Frontal cortex (tissue), 4 donors: Measurements from ENCODE around the gene ATP8B2. TPM values are rescaled to one million over a fixed set of nuclear protein-coding genes. Genes with fewer than 3 reads are reported as not detected.
"Not testable (repeated sequence)": the region's sequence is repeated elsewhere in the genome, so short reads cannot be mapped to it uniquely, and the experiment has no call there.

Source experiments
- DNase-seq, 2 donors: peaks; one replicate each; pipeline ENCODE4 v3.0.0; 2012; ENCODE audit warnings: low spot score in 2 of 2
- FAIRE-seq: peaks from 2 replicates; lab custom pipeline; 2012; peaks lifted over from hg19 to GRCh38; lab: Jason Lieb, UNC
- total RNA-seq: library from RNA; depleted of rRNA; stranded (reverse); fragments of >200 nt; gene quantifications from one replicate; pipeline ENCODE4 v1.2.3, GENCODE V29; 2014
- donor health status: control.
- donor health status: control.
- donor health status: control.

ATP8B2 gene
- total RNA-seq, 1 donor from 2014 or later = 25.3 TPM

DNA sequence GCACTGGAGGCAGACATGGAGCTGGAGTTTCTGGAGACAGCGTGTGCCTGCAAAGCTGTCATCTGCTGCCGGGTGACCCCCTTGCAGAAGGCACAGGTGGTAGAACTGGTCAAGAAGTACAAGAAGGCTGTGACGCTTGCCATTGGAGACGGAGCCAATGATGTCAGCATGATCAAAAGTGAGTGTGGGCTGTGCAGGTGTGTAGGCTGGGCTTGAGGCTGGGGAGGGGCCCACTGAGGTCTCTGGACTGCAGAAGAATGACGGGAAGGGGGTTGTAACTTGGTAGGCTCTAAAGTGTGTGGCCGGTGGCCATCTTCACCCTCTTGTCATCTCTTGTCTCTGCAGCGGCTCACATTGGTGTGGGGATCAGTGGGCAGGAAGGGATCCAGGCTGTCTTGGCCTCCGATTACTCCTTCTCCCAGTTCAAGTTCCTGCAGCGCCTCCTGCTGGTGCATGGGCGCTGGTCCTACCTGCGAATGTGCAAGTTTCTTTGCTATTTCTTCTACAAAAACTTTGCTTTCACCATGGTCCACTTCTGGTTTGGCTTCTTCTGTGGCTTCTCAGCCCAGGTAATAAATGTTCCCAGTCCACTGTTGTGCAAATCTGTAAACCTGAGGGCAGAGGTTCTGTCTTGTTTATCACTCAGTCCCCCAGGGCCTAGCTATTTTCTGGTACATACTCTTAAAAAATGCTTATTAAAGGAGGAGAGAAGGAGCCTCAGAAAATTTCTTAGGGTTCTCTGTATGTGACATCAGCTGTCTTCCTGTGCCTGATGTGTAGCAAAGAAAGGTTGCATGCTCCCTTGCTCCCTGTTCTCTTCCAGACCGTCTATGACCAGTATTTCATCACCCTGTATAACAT is 19.9 kb downstream of the ATP8B2 start:
- no peak for FAIRE-seq
- DNase-seq = no peak

GRCh38 chr1:154346276-154346917 is 21.1 kb downstream of the ATP8B2 start:
- DNase-seq (no peak), FAIRE-seq (no peak)

DNA sequence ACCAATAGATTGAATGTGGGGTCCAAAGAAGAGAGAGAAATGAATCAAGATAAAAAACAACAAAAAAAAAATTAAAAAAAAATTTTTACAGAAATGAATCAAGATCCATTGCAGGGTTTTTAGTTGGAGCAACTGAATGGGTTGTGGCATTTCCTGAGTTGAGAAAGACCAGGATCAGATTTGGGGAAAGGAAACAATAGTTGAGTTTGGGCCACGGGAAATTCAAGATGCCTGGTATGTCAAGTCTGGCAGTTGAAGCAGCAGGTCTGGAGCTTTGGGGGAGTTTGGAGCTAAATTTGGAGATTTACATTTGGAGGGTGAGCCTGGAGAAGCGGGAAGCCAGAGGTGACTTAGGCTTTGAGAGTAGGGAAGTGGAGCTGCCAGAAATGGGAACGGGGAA is 22.6 kb downstream of the ATP8B2 start:
- no peak for FAIRE-seq
- peak; percentile 3 to 6 for DNase-seq

DNA sequence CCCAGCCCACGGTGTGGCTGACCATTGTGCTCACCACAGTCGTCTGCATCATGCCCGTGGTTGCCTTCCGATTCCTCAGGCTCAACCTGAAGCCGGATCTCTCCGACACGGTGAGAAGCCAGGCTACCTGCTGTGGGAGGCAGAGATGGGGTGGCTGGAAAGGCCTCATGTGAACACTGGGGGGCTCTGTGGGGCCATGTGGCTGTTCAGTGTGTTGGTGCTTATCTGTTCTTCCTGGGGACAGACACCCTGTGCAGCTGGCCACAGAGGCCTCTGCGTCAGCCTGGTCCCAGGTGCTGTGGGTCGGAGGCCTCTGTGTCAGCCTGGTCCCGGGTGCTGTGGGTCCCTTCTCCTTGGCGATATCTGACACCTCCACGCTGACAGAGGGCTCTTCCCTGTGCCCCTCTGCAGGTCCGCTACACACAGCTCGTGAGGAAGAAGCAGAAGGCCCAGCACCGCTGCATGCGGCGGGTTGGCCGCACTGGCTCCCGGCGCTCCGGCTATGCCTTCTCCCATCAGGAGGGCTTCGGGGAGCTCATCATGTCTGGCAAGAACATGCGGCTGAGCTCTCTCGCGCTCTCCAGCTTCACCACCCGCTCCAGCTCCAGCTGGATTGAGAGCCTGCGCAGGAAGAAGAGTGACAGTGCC is 23.2 kb downstream of the ATP8B2 start:
- DNase-seq (peak; percentile 3 to 10), FAIRE-seq (no peak)

GRCh38 chr1:154349121-154349520 is 23.8 kb downstream of the ATP8B2 start:
- DNase-seq (peak; percentile 1 to 2), FAIRE-seq (no peak)

- FAIRE-seq (no peak), DNase-seq (peak; percentile 1 to 2)
Measured at GRCh38 chr1:154350383-154350782, 25.1 kb downstream of the ATP8B2 start.

DNA sequence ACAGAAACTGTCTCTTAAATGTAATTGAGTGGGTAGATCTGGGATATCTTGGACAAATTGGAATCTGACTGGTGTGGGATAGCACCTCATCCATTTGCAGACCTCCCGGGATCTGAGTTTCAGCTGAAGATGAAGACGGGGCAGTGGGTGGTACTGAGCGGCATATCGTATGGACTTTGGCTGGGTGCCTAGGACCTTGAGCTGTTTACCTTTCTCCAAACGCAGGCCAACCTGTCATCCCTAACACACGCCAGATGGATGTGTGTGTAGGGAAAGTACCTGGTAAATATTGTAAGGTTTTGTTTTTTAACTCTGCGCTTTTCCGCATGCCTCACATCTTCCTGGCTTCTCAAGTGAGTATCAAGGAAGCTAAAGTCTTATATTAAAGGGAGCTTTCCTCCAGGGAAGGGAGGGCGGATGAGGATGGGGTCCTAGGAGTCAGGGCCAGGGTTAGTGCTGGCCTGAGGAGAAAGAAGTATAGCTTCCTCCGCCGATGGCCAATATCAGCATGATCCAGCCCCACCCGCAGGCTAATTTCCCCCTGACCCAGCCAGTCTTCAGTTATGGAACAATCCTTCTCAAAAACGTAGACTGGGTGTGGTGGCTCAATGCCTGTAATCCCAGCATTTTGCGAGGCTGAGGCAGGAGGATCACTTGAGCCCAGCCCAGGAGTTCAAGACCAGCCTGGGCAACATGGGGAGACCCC is 26.2 kb downstream of the ATP8B2 start:
- FAIRE-seq (no peak), DNase-seq (peak; percentile 1 to 3)

DNA sequence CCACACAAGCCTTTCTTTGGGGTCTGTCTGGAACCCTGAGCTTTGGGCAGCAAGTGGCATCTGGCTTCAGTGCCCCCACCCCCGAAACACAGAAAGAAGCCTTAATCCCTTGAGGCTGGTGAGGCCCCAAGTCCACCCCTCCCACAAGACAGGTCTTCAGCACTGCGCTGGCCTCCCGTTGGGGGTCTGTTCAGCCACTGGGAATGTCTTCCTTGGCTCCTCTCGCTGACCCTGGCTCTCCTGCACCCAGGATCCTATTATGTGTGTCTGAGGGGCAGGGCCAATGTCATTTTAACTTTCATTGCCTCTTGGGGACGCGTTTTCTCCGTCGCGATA is 26.9 kb downstream of the ATP8B2 start:
- FAIRE-seq = no peak
- peak in 1 of 2 donors; percentile 2 for DNase-seq

GRCh38 chr1:154352581-154353459 is 27.5 kb downstream of the ATP8B2 start:
- DNase-seq = no peak
- FAIRE-seq = no peak

GRCh38 chr1:154353460-154353904 is 28.2 kb downstream of the ATP8B2 start:
- FAIRE-seq = no peak
- DNase-seq = no peak

DNA sequence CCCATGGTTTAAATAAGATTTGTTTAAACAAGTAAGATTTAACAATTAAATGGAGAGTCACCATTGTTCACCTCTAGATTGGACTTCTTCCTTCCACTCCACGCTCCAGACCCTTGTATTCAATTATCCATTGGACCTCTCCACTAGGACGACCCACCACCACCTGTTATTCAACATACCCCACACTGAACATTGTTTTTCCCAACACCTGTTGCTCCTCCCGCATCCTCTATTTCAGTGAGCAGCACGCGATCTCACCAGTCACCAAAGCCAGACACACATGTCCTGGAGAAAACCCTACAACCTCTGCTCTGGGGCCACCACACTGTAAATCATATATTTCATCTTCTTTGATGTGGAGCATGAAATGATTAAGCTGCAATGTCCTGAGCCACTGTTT is 28.6 kb downstream of the ATP8B2 start:
- no peak for FAIRE-seq
- DNase-seq = no peak

DNA sequence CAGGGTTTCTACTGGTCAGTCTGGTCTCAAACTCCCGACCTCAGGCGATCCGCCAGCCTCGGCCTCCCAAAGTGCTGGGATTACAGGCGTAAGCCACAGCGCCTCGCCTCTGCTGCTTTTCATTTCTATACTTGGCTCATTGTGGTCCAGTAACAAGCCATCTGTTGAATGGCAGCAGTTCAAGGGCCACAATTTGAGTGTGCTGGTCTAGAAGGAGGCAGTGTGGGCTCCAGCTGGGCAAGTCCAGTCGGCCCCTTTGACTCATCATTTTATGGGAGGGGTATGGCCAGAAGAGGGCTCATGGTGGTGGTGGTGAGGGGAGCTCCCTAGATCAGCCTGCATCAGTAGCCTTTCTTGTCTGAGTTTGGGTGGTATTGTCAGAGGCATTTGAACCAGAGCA is 33.2 kb downstream of the ATP8B2 start:
- FAIRE-seq (no peak), DNase-seq (no peak)

- DNase-seq = no peak
Measured at GRCh38 chr1:154360288-154360687, 35.0 kb downstream of the ATP8B2 start.

DNA sequence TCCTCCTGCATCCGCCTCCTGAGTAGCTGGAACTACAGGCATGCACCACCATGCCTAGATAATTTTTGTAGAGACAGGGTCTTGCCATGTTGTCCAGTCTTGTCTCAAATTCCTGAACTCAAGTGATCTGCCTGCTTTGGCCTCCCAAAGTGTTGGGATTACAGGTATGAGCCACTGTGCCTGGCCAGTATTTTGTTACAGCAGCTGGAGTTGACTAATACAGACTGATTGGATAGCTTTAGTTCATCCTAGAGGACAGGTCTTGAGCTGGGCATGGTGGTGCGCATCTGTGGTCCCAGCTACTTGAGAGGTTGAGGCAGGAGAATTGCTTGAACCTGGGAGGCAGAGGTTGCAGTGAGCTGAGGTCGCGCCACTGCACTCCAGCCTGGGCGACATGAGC is 35.6 kb downstream of the ATP8B2 start:
- not testable (repeated sequence) for FAIRE-seq, DNase-seq

More at GRCh38 chr1:154360288-154360687, 35.0 kb downstream of the ATP8B2 start:
- no peak for FAIRE-seq

DNA sequence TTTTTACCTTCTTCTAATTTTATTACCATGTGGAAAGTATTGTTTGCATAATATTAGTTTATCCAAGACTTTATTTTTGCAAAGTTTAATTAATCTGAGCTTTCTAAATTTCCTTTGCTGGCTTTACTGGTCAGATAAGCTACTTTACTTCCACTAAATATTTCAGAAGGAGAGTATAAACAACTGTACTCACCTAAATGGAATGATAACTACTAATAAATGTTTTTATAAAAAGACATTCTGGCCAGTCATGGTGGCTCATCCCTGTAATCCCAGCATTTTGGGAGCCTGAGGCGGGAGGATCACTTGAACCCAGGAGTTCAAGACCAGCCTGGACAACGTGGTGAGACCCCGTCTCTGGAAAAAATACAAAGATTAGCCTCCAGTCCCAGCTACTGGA is 36.0 kb downstream of the ATP8B2 start:
- FAIRE-seq (no peak), DNase-seq (no peak)

DNA sequence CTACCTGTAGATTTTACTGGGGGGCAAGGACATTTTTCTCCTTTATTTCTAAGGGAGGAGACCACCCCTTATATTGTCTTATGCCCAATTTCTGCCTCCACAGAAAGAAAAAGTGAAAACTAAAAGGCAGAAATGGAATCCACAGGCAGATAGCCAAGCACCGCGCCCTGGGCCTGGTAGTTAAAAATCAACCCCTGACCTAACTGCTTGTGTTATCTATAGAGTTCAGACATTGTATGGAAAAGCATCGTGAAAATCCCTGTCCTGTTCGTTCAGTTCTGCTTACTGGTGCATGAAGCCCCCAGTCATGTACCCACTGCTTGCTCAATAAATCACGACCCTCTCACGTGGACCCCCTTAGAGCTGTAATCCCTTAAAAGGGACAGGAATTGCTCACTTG is 46.1 kb downstream of the ATP8B2 start:
- FAIRE-seq (no peak), DNase-seq (no peak)

GRCh38 chr1:154373777-154374357 is 48.5 kb downstream of the ATP8B2 start:
- FAIRE-seq, DNase-seq: not testable (repeated sequence)

- DNase-seq (no peak), FAIRE-seq (no peak)
Measured at GRCh38 chr1:154379301-154379700, 54.0 kb downstream of the ATP8B2 start.
